A549 (cell line): ENCODE results near the gene LLGL2. TPM values are rescaled to one million over a fixed set of nuclear protein-coding genes. Genes with fewer than 3 reads are reported as not detected.

ENCODE experiments used
- ATAC-seq, 2 experiments: fragments of 200-7000 bp in 1 of 2; fragments of >200 bp in 1 of 2; cut with Nextera tagmentation in 1 of 2; cut with Tn5 transposase in 1 of 2; 3 replicates each; pipeline versions ENCODE4 v1.8.0 to v1.9.1; 2018 to 2020; ENCODE audit warnings: mild to moderate bottlenecking in 1 of 2, moderate library complexity in 1 of 2
- CTCF ChIA-PET: fragments of 300-600 bp; sonication (Branson Sonifier 250); formaldehyde crosslinking; extraction: SDS; loops from one replicate; lab custom pipeline; 2021; ENCODE audit warnings: antibody characterized with exemption, inconsistent platforms; lab: Yijun Ruan, JAX
- POLR2A ChIA-PET: fragments of 350-600 bp; formaldehyde crosslinking; extraction: SDS; loops from one replicate; lab custom pipeline; 2021; ENCODE audit warnings: antibody characterized with exemption, inconsistent platforms; lab: Yijun Ruan, JAX
- DNase-seq, 2 experiments: peaks; one replicate each; pipeline versions ENCODE4 v3.0.0 to v3.0.0-alpha.2; 2011 to 2016; ENCODE audit warnings: low read depth in 1 of 2, low spot score in 1 of 2
- FAIRE-seq: peaks from 2 replicates; lab custom pipeline; 2011; peaks lifted over from hg19 to GRCh38; lab: Jason Lieb, UNC
- H3K27ac ChIP-seq, 2 experiments: fragments of >200 bp; sonication (Bioruptor Twin); formaldehyde crosslinking; 3 replicates each; pipeline ENCODE4 v1.5.1; 2016 to 2017
- H3K4me1 ChIP-seq: fragments of >200 bp; sonication (Bioruptor Twin); formaldehyde crosslinking; 3 replicates; pipeline ENCODE4 v1.6.1; 2016
- H3K4me2 ChIP-seq: fragments of >200 bp; sonication (Bioruptor Twin); formaldehyde crosslinking; 3 replicates; pipeline ENCODE4 v1.6.1; 2016
- H3K4me3 ChIP-seq: fragments of >200 bp; sonication (Bioruptor Twin); formaldehyde crosslinking; 3 replicates; pipeline ENCODE4 v1.5.1; 2016
- H3K9me3 ChIP-seq: fragments of >200 bp; sonication (Bioruptor Twin); formaldehyde crosslinking; 3 replicates; pipeline ENCODE4 v1.6.1; 2016
- CBX2 ChIP-seq: fragments of 200-600 bp; sonication (generic); IDR thresholded peaks from 2 replicates; pipeline ENCODE4 v1.6.1; 2016; ENCODE audit warnings: low read depth, mild to moderate bottlenecking, borderline replicate concordance
- CBX8 ChIP-seq: fragments of 200-600 bp; sonication (generic); IDR thresholded peaks from 2 replicates; pipeline ENCODE4 v1.6.1; 2016
- CHD2 ChIP-seq: fragments of 150-350 bp; IDR thresholded peaks from 2 replicates; pipeline ENCODE4 v1.6.1; 2014; ENCODE audit warnings: low read length; ENCODE audit not compliant: partially characterized antibody
- CHD4 ChIP-seq: fragments of 200-600 bp; sonication (generic); IDR thresholded peaks from 2 replicates; pipeline ENCODE4 v1.6.1; 2016; ENCODE audit warnings: antibody characterized with exemption, mild to moderate bottlenecking, borderline replicate concordance
- EHF ChIP-seq: fragments of 250-450 bp; sonication (Bioruptor Pico); IDR thresholded peaks from 2 replicates; pipeline ENCODE4 v1.5.0; 2020; ENCODE audit warnings: mild to moderate bottlenecking
- EP300 ChIP-seq, 2 experiments: fragments of >200 bp; sonication (Bioruptor Twin); formaldehyde crosslinking; IDR thresholded peaks; 2 replicates in 1 of 2; 3 replicates in 1 of 2; pipeline ENCODE4 v1.6.1; 2016 to 2017
- FOSB ChIP-seq: fragments of 250-450 bp; sonication (Bioruptor Pico); IDR thresholded peaks from 2 replicates; pipeline ENCODE4 v1.5.0; 2020; ENCODE audit warnings: mild to moderate bottlenecking, moderate library complexity
- FOSL2 ChIP-seq, 2 experiments: fragments of 450-650 bp in 1 of 2; fragments of >200 bp in 1 of 2; sonication (Bioruptor Twin) in 1 of 2; formaldehyde crosslinking; IDR thresholded peaks; 2 replicates each; pipeline versions ENCODE4 v1.5.0 to v1.6.1; 2016 to 2020; ENCODE audit warnings: mild to moderate bottlenecking in 1 of 2, moderate library complexity in 1 of 2
- HOXA7 ChIP-seq: fragments of 250-450 bp; sonication (Bioruptor Pico); IDR thresholded peaks from 2 replicates; pipeline ENCODE4 v1.5.0; 2020; ENCODE audit warnings: mild to moderate bottlenecking, moderate library complexity
- HOXB13 ChIP-seq: fragments of 250-450 bp; sonication (Bioruptor Pico); IDR thresholded peaks from 2 replicates; pipeline ENCODE4 v1.5.0; 2020; ENCODE audit warnings: low read depth, mild to moderate bottlenecking, moderate library complexity
- HOXB5 ChIP-seq: fragments of 250-450 bp; sonication (Bioruptor Pico); IDR thresholded peaks from 2 replicates; pipeline ENCODE4 v1.5.0; 2020; ENCODE audit warnings: mild to moderate bottlenecking, moderate library complexity
- JUN ChIP-seq, 2 experiments: fragments of >200 bp; sonication (Bioruptor Twin); formaldehyde crosslinking; IDR thresholded peaks; 2 replicates in 1 of 2; 3 replicates in 1 of 2; pipeline ENCODE4 v1.6.1; 2016 to 2017
- JUNB ChIP-seq: fragments of >200 bp; sonication (Bioruptor Twin); formaldehyde crosslinking; IDR thresholded peaks from 2 replicates; pipeline ENCODE4 v1.6.1; 2016
- KDM5A ChIP-seq: fragments of 200-600 bp; sonication (generic); IDR thresholded peaks from 2 replicates; pipeline ENCODE4 v1.6.1; 2016; ENCODE audit warnings: antibody characterized with exemption, mild to moderate bottlenecking
- MAFK ChIP-seq: fragments of 450-650 bp; IDR thresholded peaks from 2 replicates; pipeline ENCODE4 v1.6.1; 2014; ENCODE audit not compliant: partially characterized antibody
- MAX ChIP-seq: IDR thresholded peaks from 2 replicates; pipeline ENCODE4 v1.6.1; 2012
- MAZ ChIP-seq: fragments of 150-350 bp; IDR thresholded peaks from 2 replicates; pipeline ENCODE4 v1.6.1; 2014; ENCODE audit warnings: antibody characterized with exemption, low read depth, low read length, borderline replicate concordance
- MYC ChIP-seq: IDR thresholded peaks from 2 replicates; pipeline ENCODE4 v1.6.1; 2012; ENCODE audit warnings: mild to moderate bottlenecking, inconsistent platforms, low read length, improper control_type of control experiment, borderline replicate concordance
- NFE2L2 ChIP-seq: fragments of 150-350 bp; conservative IDR thresholded peaks from 2 replicates; pipeline ENCODE4 v1.6.1; 2014; ENCODE audit warnings: low read length
- NPAS2 ChIP-seq: fragments of 250-450 bp; sonication (Bioruptor Pico); IDR thresholded peaks from 2 replicates; pipeline ENCODE4 v1.8.0; 2022; ENCODE audit warnings: mild to moderate bottlenecking, moderate library complexity, borderline replicate concordance
- NR3C1 ChIP-seq: fragments of >200 bp; sonication (Bioruptor Twin); formaldehyde crosslinking; IDR thresholded peaks from 3 replicates; pipeline ENCODE4 v1.6.1; 2017
- PBX3 ChIP-seq: IDR thresholded peaks from 2 replicates; pipeline ENCODE4 v1.6.1; 2012
- POLR2A ChIP-seq: IDR thresholded peaks from 2 replicates; pipeline ENCODE4 v1.6.1; 2012; ENCODE audit warnings: mild to moderate bottlenecking, low read length
- RAD21 ChIP-seq, 2 experiments: fragments of >200 bp in 1 of 2; sonication (Bioruptor Twin) in 1 of 2; formaldehyde crosslinking in 1 of 2; IDR thresholded peaks in 1 of 2; conservative IDR thresholded peaks in 1 of 2; 2 replicates in 1 of 2; 3 replicates in 1 of 2; pipeline ENCODE4 v1.6.1; 2012 to 2018; ENCODE audit warnings: inconsistent platforms in 1 of 2
- RCOR1 ChIP-seq: fragments of 150-350 bp; IDR thresholded peaks from 2 replicates; pipeline ENCODE4 v1.6.1; 2014; ENCODE audit warnings: antibody characterized with exemption, low read length, low read depth
- RFX5 ChIP-seq: fragments of 450-650 bp; IDR thresholded peaks from 2 replicates; pipeline ENCODE4 v1.7.1; 2014; ENCODE audit warnings: antibody characterized with exemption, mild to moderate bottlenecking, moderate library complexity
- RNF2 ChIP-seq: fragments of 200-600 bp; sonication (generic); IDR thresholded peaks from 2 replicates; pipeline ENCODE4 v1.6.1; 2016; ENCODE audit warnings: low read depth, mild to moderate bottlenecking, antibody characterized with exemption, moderate library complexity, borderline replicate concordance
- SREBF2 ChIP-seq: fragments of 450-650 bp; IDR thresholded peaks from 2 replicates; pipeline ENCODE4 v1.6.1; 2014; ENCODE audit warnings: mild to moderate bottlenecking, moderate library complexity
- TFCP2L1 ChIP-seq: fragments of 250-450 bp; sonication (Bioruptor Pico); IDR thresholded peaks from 2 replicates; pipeline ENCODE4 v1.5.0; 2021; ENCODE audit warnings: mild to moderate bottlenecking
- TP53 ChIP-seq: fragments of 250-450 bp; sonication (Bioruptor Pico); IDR thresholded peaks from 2 replicates; pipeline ENCODE4 v1.5.0; 2021; ENCODE audit warnings: mild to moderate bottlenecking, moderate library complexity
- USF2 ChIP-seq: fragments of 450-650 bp; IDR thresholded peaks from 2 replicates; pipeline ENCODE4 v1.6.1; 2014; ENCODE audit warnings: antibody characterized with exemption
- ZFP36 ChIP-seq: fragments of 450-650 bp; IDR thresholded peaks from 2 replicates; pipeline ENCODE4 v1.6.1; 2014; ENCODE audit warnings: borderline replicate concordance; ENCODE audit not compliant: partially characterized antibody
- WGBS: methylation state at CpG from one replicate; pipeline ENCODE4 v1.1.6; 2017; ENCODE audit errors: missing lambda C conversion rate; 5-methylcytosine and 5-hydroxymethylcytosine counted together
- polyA plus RNA-seq, 4 experiments: library from polyadenylated mRNA; depleted of rRNA in 3 of 4; stranded (reverse); fragments of >200 nt; fragmentation: RNase III in 1 of 4; extraction: RNeasy Plus Mini Kit Qiagen cat#74134 plus additional on column Dnase treatment in 1 of 4; gene quantifications; 2 replicates in 3 of 4; 3 replicates in 1 of 4; pipeline ENCODE4 v1.2.3, GENCODE V29; 2011 to 2017
- TF ChIP-seq, protein P1 (sequence below): fragments of >200 bp; sonication (Bioruptor Twin); formaldehyde crosslinking; IDR thresholded peaks from 3 replicates; pipeline ENCODE4 v1.6.1; 2016
- TF ChIP-seq, protein P2 (sequence below): IDR thresholded peaks from 2 replicates; pipeline ENCODE4 v1.6.1; 2012; ENCODE audit warnings: low read depth, borderline replicate concordance
- TF ChIP-seq, protein P3 (sequence below): fragments of 250-450 bp; sonication (Bioruptor Pico); IDR thresholded peaks from 2 replicates; pipeline ENCODE4 v1.5.0; 2020; ENCODE audit warnings: low read depth, mild to moderate bottlenecking, moderate library complexity

LLGL2 gene
- polyA plus RNA-seq, 2 of the 4 experiments (the other 2 are of a cell fraction) = 18.9 to 35.0 TPM

DNA sequence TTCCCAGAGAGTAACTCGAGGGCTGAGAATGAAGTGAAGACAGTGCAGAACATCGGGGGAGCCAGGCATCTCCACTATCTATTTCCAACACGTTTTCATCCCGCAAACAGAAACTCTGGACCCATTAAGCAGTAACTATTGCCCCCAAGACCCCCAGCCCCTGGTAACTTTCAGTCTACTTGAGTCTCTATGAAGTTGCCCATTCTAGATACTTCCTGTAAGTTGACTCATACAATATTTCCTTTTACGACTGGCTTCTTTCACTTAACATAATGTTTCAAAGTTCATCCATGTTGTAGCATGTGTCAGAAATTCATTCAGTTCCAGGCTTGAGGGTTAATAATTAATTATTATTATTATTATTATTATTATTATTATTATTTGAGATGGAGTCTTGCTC is 81.6 kb downstream of the LLGL2 start (continued):
- TF ChIP-seq CHD4 (no peak), MAX (no peak)
- TF ChIP-seq, protein P1, sequence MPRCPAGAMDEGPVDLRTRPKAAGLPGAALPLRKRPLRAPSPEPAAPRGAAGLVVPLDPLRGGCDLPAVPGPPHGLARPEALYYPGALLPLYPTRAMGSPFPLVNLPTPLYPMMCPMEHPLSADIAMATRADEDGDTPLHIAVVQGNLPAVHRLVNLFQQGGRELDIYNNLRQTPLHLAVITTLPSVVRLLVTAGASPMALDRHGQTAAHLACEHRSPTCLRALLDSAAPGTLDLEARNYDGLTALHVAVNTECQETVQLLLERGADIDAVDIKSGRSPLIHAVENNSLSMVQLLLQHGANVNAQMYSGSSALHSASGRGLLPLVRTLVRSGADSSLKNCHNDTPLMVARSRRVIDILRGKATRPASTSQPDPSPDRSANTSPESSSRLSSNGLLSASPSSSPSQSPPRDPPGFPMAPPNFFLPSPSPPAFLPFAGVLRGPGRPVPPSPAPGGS = no peak
- TF ChIP-seq, all 56 proteins: peak for 0

DNA sequence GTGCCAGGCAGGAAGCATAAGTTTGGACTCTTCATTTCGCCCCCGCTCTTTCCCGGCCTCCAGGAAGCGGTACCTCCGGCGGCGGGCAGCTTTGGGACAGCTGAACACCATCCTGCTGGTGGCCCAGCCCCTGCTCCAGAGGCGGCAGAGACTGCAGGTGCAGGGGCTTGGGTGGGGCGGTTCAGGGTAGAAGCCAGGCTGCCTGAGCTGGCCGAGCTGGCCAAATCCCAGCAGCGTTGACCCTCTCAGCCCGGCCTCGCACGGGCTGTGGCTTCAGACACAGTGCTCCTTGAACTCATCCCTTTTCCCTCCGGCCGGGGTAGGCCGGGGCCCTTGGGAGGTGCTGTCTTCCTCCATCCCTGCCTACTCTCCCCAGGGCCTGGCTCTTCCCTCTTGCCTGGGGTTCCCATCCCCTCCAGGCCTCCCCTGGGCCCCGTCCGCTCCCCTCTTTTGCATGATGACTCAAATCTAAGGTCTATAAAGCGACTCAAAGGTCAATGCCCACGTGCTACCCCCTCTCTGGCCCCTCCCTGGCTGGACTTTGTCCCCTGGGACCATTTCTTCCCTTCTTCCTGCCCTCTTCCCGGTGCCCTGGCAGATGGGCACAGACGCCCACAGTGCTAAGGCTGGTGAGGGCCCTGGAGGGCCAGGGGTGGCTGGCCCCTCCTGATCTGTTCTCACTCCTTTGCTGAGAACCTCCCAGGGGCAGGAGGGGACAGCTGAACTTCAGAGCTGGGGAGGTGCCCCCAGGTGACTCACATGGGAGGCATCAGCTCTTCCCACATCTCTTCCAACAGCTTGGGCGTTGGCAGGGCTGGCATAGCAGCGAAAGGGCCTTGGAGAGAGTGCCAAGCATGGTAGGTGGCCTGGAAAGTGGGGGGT is 84.8 kb downstream of the LLGL2 start:
- POLR2A ChIA-PET = interaction anchor here (0.6 to 1.4 kb wide), 7 partner anchors 11 to 287 kb away, joined by 3 to 8 read pairs (median 4); partner anchors contain the start of genes LLGL2, RECQL5 and SMIM5
- FAIRE-seq (peak; percentile 92), ATAC-seq (peak; percentile 76 to 81), DNase-seq (peak; percentile 90 to 93)
- Histone ChIP-seq H3K4me1 (peaks cover 54% of the 10 kb centered on the region), H3K4me2 (peak overlapping the region; percentile 74), H3K4me3 (peak overlapping the region; percentile 21), H3K27ac (peak overlapping the region; percentile 92 to 95), H3K9me3 (no peaks in the 10 kb centered on the region)
- 19% methylated on average over 25 of the region's 25 CpGs for WGBS
- CTCF ChIA-PET = interaction anchor here (0.9 to 51.3 kb wide), 7 partner anchors 10 to 140 kb away, joined by 3 to 2254 read pairs (median 19); partner anchors contain the start of genes MYO15B, RECQL5, SAP30BP and SMIM5
- TF ChIP-seq MAZ (no peak; the same call in 1 of the 2 replicates), HOXB5 (CRISPR knock-in tag) (no peak), MAFK (no peak), TFCP2L1 (CRISPR knock-in tag) (no peak), HOXA7 (CRISPR knock-in tag) (no peak), CBX8 (no peak), PBX3 (peak; percentile 57; the same call in 1 of the 2 replicates), NPAS2 (CRISPR knock-in tag) (peak; percentile 77), HOXB13 (CRISPR knock-in tag) (no peak), JUNB (peak; percentile 89), RFX5 (no peak), FOSL2 (IDR thresholded peaks at IDR 0.05) (peak; percentile 68), FOSL2 (CRISPR knock-in tag; IDR thresholded peaks at IDR 0.05) (peak; percentile 75), JUN (IDR thresholded peaks at IDR 0.05) (peak; percentile 89 to 93), EP300 (IDR thresholded peaks at IDR 0.05) (peak; percentile 34 to 51; a peak in 2 of 5 replicates), KDM5A (no peak), ZFP36 (no peak), RNF2 (no peak), USF2 (peak; percentile 78), POLR2A (no peak; the same call in 1 of the 2 replicates), FOSB (no peak), TP53 (CRISPR knock-in tag) (no peak), SREBF2 (no peak), MYC (peak; percentile 68), CHD2 (no peak), EHF (CRISPR knock-in tag) (no peak), RCOR1 (no peak), RAD21 (conservative IDR thresholded peaks at IDR 0.05 in 1 of 2, IDR thresholded peaks at IDR 0.05 in 1 of 2) (peak in 1 of 2 experiments; percentile 30; a peak in 2 of 5 replicates), NFE2L2 (no peak), NR3C1 (no peak), CBX2 (no peak)
- TF ChIP-seq, protein P2, sequence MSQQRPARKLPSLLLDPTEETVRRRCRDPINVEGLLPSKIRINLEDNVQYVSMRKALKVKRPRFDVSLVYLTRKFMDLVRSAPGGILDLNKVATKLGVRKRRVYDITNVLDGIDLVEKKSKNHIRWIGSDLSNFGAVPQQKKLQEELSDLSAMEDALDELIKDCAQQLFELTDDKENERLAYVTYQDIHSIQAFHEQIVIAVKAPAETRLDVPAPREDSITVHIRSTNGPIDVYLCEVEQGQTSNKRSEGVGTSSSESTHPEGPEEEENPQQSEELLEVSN = peak; percentile 10; the same call in 1 of the 2 replicates
- TF ChIP-seq, protein P3, sequence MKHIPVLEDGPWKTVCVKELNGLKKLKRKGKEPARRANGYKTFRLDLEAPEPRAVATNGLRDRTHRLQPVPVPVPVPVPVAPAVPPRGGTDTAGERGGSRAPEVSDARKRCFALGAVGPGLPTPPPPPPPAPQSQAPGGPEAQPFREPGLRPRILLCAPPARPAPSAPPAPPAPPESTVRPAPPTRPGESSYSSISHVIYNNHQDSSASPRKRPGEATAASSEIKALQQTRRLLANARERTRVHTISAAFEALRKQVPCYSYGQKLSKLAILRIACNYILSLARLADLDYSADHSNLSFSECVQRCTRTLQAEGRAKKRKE (CRISPR knock-in tag) = no peak
